Type B pancreatic cell (in vitro differentiated cells): ENCODE data around the gene NDRG2. TPM values are rescaled to one million over a fixed set of nuclear protein-coding genes. Genes with fewer than 3 reads are reported as not detected.

Experiments
- DNase-seq: peaks from one replicate; pipeline ENCODE4 v3.0.0; 2021; ENCODE audit warnings: mixed read lengths; ENCODE audit not compliant: unreplicated experiment; ENCODE audit errors: extremely low spot score
- H3K27ac Mint-ChIP-seq: 2 replicates; pipeline ENCODE4 v1.8.0; 2021; ENCODE audit warnings: mild to moderate bottlenecking, mixed read lengths
- H3K27me3 Mint-ChIP-seq: 2 replicates; pipeline ENCODE4 v1.8.0; 2021; ENCODE audit warnings: mixed read lengths
- H3K36me3 Mint-ChIP-seq: 2 replicates; pipeline ENCODE4 v1.8.0; 2021; ENCODE audit warnings: mixed read lengths
- H3K4me1 Mint-ChIP-seq: one replicate; pipeline ENCODE4 v1.8.0; 2021; ENCODE audit warnings: mixed read lengths; ENCODE audit not compliant: unreplicated experiment
- H3K4me3 Mint-ChIP-seq: 2 replicates; pipeline ENCODE4 v1.8.0; 2021; ENCODE audit warnings: mild to moderate bottlenecking, mixed read lengths
- H3K9me3 Mint-ChIP-seq: 2 replicates; pipeline ENCODE4 v1.8.0; 2021; ENCODE audit warnings: mixed read lengths
- CTCF ChIP-seq: fragments of 200-600 bp; sonication (generic); conservative IDR thresholded peaks from 2 replicates; pipeline ENCODE4 v1.5.0; 2021; ENCODE audit warnings: antibody characterized with exemption, mild to moderate bottlenecking
- total RNA-seq: library from RNA; stranded (reverse); gene quantifications from 2 replicates; pipeline ENCODE4 v1.2.1, GENCODE V29; 2021; ENCODE audit warnings: low replicate concordance

Gene NDRG2
- total RNA-seq, 1 donor from 2014 or later, result 150 TPM

- peaks cover 6% of the 10 kb centered on the region for H3K27me3 Mint-ChIP-seq
- H3K9me3 Mint-ChIP-seq, result no peaks in the 10 kb centered on the region
- no peak for TF ChIP-seq CTCF
- no peak overlapping the region for H3K4me3 Mint-ChIP-seq
- no peaks in the 10 kb centered on the region for H3K36me3 Mint-ChIP-seq
- H3K4me1 Mint-ChIP-seq, result peaks cover 7% of the 10 kb centered on the region
- no peak for DNase-seq
- H3K27ac Mint-ChIP-seq, result no peak overlapping the region
These were observed 48.6 kb downstream of the NDRG2 start for GRCh38 chr14:20976291-20976690.

GRCh38 chr14:20973501-20973900, 51.4 kb downstream of the NDRG2 start:
- Mint-ChIP-seq H3K27me3 (peaks cover 12% of the 10 kb centered on the region), H3K36me3 (no peaks in the 10 kb centered on the region), H3K4me3 (peak overlapping the region; percentile 6), H3K9me3 (no peaks in the 10 kb centered on the region), H3K4me1 (peaks cover 12% of the 10 kb centered on the region), H3K27ac (peak overlapping the region; percentile 32)
- no peak for DNase-seq
- TF ChIP-seq CTCF, result no peak

DNA sequence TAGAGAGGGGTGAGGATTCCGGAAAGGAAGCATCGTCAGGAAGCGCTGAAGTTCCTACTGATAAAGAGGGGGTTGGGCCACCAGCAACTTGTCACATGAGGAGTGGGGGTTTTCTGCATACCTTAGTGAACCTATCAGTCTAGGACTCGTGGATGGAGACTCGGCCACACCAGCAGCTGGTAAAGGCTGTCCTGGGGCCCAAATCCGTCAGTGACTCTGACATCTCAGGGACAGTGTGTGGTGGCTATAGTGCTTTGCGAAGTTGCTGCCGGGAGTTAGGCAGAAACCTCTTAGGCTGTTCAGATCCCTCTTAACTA, 53.2 kb downstream of the NDRG2 start:
- H3K36me3 Mint-ChIP-seq, result no peaks in the 10 kb centered on the region
- TF ChIP-seq CTCF, result no peak
- peaks cover 29% of the 10 kb centered on the region for H3K27me3 Mint-ChIP-seq
- peaks cover 12% of the 10 kb centered on the region for H3K4me1 Mint-ChIP-seq
- peak overlapping the region; percentile 94 for H3K4me3 Mint-ChIP-seq
- DNase-seq, result no peak
- no peaks in the 10 kb centered on the region for H3K9me3 Mint-ChIP-seq
- H3K27ac Mint-ChIP-seq, result peak overlapping the region; percentile 91

DNA sequence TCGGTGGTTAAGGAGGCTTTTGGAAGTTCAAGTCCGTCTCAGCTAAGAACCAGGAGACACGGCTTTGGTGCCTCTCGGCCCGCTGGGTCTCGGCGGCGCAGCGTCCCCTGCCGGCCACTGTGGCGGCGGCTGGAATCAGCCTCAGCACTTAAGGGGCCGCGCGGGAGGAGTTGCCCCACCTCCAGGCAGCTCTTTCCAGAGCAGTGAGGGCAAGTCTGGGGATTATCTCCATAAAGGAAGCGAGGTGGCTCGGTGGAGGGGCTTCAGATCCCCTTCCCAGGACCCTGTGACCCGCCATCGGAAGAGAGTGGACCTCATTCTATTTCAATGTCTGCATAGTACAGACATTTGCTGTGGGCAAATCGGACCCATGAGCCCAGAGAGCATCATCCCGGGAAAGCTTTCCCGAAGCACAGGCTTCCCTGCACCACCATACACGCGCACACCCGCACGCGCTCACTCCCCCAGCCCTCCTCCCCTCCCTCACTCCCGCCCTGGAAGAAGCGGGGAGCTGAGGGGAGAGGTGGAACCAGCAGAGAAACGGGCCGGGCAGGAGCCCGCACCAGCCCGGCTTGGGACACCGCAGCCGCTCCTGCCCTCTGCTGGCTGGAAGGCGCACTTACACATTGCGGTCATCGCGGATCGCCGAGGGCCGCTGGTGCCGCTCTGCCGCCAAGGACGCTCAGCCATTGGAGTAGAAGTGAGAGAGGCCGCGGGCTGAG, 53.7 kb downstream of the NDRG2 start:
- peak; percentile 87 for TF ChIP-seq CTCF
- Mint-ChIP-seq H3K4me1 (peaks cover 12% of the 10 kb centered on the region), H3K9me3 (no peaks in the 10 kb centered on the region), H3K27ac (peak overlapping the region; percentile 91), H3K27me3 (peaks cover 29% of the 10 kb centered on the region), H3K36me3 (no peaks in the 10 kb centered on the region), H3K4me3 (peak overlapping the region; percentile 94)
- peak; percentile 89 for DNase-seq

- no peak for DNase-seq
- Mint-ChIP-seq H3K27me3 (peaks cover 29% of the 10 kb centered on the region), H3K36me3 (no peaks in the 10 kb centered on the region), H3K4me3 (peak overlapping the region; percentile 94), H3K27ac (peak overlapping the region; percentile 91), H3K9me3 (no peaks in the 10 kb centered on the region), H3K4me1 (peaks cover 12% of the 10 kb centered on the region)
- no peak for TF ChIP-seq CTCF
These were observed 54.2 kb downstream of the NDRG2 start for GRCh38 chr14:20970647-20970982.

DNA sequence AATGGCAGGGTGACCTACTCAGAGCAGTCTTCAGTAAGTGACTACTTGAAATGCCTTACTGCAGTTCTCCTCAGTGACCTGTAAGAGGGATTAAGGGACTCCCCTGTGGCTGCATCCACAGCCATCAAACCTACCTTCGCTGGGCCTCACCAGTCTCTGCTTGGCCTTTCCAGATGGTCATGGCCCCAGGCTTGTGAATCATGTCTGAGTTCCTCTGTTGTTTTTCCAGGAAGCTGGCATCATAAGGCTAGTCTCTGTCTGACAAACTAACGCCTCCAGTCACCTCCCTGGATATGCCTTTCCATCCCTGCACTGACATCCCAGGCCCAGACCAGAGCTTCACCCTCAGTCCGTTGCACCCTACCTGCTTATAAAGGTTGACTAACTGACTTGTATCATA, 55.5 kb downstream of the NDRG2 start:
- Mint-ChIP-seq H3K4me3 (no peak overlapping the region), H3K9me3 (no peaks in the 10 kb centered on the region), H3K4me1 (peaks cover 12% of the 10 kb centered on the region), H3K36me3 (no peaks in the 10 kb centered on the region), H3K27me3 (peaks cover 29% of the 10 kb centered on the region), H3K27ac (no peak overlapping the region)
- DNase-seq, result no peak
- TF ChIP-seq CTCF, result no peak
